ENCODE data around the gene WDFY4.

Gene WDFY4

DNA sequence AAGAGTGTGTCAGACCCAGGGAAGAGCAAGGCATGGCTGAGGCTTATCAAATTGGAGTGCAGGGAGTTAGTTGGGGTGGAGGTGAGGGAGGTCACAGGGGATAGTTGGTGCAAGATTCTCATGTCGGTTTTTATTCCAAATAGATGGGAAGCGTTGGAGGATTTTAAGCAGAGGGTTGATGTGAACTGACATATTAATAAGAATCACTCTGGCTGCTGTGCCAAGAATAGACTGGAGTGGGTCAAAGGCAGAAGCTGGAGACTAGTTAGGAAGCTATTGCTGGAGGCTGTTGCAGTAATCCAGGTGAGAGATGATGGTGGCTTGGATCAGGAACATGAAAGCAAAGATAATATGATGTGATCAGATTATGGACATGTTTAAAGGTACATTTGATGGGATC, 218.5 kb downstream of the WDFY4 start:
- peak in 18 of 42 donors; percentile 8 to 82 (median 36) for DNase-seq
- intact Hi-C loops (cut with DNase I) = no loop called here

DNA sequence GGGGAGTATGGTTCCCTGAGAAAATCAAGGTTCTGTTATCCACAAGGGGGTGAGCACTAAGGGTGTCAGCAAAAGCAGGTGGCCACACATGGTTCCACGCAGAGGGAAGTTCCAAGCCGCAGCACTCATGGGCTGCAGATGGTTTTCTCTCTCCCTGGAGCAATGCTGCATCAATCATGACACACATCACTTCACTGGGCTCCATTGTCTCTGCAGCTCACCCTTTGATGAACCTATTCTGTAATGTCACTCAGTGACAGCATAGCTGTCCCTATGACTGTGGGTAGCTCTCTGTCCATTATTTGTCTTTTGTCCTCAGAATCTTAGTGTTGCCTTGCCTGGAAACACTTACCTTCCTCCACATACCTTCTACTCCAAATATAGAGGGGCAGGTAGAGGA, 220.2 kb downstream of the WDFY4 start:
- DNase-seq = peak in 1 of 42 donors; percentile 18

DNA sequence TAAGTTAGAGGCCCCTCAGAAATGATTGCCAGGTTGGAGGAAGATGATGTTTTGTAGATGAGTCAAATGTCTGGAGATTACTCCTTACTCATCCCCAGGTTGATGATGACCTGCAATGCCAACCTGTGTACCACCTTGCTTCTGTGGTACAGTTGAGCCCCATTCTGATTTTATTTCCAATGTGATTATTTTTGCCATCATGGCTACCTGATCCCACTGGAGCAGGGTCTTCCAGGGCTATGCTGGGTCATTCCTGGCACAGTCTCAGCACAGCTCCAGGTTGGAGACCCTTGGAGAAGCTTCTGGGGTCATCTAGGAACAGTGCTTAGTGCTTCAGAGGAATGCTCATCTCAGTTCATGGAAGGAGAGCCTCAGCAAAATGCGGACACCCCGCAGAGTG, 220.6 kb downstream of the WDFY4 start:
- peak in 1 of 42 donors; percentile 31 for DNase-seq
- intact Hi-C loops (cut with DNase I) = no loop called here

More for the DNA sequence above, 220.2 kb downstream of the WDFY4 start:
- intact Hi-C loops (cut with DNase I) = no loop called here

DNA sequence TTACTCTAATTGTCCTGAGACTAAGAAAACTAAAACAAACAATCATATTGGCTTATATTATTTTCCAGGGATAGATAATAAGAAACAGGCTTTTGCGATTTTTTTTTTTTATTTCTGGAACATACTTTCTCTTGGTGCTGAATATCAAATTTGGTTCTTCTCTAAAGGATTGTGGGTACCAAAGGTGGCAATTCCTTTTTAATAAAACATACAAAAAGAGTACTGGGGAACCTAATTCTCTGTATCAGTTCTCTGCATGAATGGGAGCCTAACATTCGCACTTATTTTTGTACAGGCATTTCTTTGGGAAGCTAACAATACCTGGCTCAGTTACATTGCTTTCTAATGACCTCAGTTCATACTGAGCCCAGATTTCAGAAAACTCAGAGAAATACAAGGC, 222.2 kb downstream of the WDFY4 start:
- DNase-seq = no peak
- intact Hi-C loops (cut with DNase I) = no loop called here

DNA sequence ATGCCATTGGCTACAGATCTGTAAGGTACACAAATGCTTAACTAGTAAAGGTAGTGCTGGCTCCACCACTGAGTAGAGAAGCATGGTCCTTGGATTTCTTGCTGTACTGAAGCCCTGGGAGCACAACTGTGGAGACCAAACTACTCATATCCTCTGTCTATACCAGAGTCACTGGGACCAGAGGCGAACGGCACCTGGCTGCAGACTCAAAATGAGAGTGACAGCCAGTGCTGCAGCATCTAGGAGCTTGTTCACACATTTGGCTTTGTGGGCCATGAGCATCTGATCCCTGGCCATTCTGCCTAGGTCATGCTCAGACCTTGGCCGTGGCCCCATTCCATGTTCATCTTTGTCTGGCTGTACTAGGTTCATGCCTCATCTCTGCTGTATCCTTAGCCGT, 223.1 kb downstream of the WDFY4 start:
- intact Hi-C loops (cut with DNase I) = no loop called here
- peak in 1 of 42 donors; percentile 37 for DNase-seq

DNA sequence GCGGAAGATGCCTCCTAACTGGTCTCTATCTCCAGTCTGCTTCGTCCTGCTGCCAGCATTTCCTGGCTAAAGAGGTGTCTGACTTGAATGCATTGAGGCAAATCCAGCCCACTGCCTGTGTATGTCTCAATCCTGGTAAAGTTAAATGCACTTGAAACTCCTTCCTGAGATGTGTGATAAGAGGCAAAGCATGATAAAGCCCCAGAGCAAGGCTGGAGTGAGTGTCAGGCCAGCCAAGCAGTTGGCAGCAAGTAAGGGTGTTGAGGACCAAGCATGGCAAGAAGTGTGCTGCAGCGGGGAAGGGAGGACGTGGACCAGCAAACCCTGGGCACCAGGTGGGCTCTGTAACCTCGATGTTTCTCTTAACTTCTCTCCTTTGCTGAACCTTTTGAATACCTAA, 225.9 kb downstream of the WDFY4 start:
- intact Hi-C loops (cut with DNase I) = no loop called here
- DNase-seq = peak in 1 of 42 donors; percentile 32

DNA sequence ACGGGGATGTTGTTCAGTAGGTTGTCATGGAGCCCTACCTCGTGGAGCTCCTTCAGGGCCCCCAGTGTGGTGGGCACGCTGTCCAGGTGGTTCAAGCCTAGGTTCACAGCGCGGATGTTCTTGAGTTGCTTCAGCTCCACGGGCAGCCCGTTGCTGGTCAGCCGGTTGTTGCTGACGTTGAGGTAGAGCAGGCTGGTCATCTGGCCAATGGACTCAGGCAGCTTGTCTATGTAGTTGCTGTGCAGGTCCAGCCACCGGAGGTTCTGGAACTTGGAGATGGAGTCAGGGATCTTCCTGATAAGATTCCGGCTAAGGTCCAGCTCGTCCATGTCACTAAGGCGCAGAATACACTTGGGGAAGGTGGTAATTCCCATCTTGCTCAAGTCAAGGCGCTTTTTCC, 229.0 kb downstream of the WDFY4 start:
- intact Hi-C loops (cut with DNase I) = no loop called here
- peak in 1 of 42 donors; percentile 31 for DNase-seq

DNA sequence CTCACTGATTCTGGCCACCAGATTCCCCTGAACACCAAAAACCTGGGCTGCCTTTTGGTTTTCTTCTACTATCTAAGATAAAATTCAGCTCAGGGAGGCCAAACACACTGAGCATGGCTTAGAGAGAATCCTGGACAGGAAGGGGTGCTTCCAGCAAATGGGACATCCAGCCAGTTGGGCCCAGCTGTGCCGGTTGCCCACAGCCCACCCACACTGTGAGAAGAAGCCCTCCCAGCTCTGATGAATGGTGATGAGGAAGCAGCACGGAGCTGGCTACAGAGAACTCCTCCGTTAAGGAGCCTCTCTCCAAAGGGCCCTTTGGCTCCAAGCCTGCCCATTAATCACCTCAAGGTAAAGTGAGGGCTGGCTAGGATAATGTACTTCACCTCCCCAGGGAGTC, 239.1 kb downstream of the WDFY4 start:
- DNase-seq = peak in 3 of 42 donors; percentile 12 to 32 (median 19)

DNA sequence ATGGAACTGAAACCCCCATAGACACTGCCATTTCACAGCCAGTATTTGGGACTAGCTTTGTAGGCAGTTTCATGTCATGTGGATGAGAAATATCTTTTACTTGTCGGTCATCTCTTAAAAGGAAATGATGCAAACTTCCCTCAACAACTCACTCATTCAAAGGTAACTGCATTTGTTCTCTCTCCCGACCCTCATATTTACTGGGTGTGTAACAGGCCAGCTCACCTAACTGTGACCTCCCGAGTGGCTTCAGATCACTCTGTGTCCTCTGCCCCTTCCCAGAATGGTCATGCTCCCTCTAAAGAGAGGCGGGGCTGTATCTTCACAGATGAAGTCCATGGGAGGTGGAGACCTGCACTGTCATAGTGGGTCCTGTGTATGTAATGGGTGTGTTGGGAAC, 240.3 kb downstream of the WDFY4 start:
- peak in 2 of 42 donors; percentile 12 to 34 for DNase-seq
- intact Hi-C loops (cut with DNase I) = no loop called here

More for the DNA sequence above, 239.1 kb downstream of the WDFY4 start:
- intact Hi-C loops (cut with DNase I) = no loop called here

DNA sequence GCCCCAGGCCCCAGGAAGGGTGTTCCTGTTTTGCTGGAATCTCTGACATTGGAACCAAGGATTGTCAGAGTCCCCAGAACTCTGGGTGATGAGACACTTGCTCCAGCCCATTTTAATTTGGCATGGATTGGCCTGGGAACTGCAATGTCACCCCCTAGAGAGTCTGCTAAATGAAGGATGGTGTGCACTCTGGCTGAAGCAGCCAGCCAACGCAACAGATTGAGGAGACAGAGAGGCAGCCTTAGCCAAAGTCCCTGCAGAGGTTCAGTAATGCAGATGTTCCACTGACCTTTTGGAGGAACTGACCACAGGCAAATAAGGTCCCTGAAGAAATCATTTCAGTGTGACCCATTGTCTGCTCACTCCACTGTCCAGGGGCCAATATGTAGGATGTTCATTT, 241.6 kb downstream of the WDFY4 start:
- intact Hi-C loops (cut with DNase I) = no loop called here
- peak in 2 of 42 donors; percentile 2 to 14 for DNase-seq

DNA sequence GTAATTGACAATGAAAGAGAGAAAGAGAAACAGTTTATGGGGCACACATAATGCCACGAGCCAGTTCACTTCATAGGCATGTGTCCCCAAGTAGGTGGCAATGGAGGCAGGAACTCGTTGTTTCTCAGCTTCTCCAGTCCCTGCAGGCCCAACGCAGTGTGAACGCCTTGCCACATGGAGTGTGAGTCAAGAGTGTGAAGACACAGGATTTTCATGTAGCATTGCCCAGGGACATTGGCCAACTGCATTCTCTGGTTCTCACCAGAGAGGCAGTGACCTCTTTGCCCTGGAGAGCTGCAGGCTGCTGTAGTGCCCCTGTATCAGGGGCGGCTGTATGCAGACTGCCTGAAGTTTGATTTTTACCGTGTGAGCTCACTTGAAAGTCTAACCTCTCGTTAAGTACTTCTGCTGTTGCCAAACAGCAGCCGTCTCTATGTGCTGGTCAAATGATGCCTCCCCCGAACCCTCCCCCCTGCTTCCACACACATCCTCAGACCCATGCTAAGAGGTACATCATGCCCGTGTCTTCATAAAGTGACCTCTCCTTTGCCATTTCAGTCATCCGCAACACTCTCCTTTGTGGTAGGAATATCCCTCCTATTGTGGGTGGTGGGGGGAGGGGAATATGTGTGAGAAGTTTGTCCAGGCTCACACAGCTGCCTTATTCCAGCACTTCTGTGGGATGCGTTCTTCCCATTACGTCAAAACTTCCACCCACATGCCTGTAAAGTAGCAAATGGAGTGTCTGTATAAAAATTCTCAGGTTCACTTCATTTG, 242.3 kb downstream of the WDFY4 start:
- intact Hi-C loops (cut with DNase I) = no loop called here
- peak in 3 of 42 donors; percentile 9 to 36 (median 18) for DNase-seq

DNA sequence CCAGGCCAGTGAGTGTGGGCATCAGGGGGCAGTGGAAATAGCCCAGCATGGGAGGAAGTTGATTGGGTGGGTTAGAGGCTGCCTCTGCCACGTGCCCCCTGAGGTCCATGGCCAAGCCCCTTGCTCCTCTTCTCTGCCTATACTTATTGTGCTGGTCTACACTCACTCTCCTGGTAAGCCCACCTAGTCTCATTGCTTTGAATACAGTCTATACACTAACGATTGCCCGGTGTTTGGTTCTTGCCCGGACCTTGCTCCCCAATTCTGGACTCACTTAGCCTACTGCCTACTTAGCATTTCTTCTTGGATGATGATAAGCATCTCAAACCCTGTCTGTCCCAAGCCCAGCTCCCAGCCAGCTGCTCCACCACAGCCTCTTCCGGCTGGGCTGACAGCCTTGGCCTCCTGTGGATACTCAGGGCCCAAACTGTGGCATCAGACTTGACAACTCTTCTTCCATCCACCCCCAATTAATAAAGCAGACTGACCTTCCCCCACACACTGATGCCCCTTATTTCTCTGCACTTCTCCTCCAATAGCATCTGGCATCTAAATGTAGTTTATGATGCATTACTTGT, 244.8 kb downstream of the WDFY4 start:
- intact Hi-C loops (cut with DNase I) = no loop called here

DNA sequence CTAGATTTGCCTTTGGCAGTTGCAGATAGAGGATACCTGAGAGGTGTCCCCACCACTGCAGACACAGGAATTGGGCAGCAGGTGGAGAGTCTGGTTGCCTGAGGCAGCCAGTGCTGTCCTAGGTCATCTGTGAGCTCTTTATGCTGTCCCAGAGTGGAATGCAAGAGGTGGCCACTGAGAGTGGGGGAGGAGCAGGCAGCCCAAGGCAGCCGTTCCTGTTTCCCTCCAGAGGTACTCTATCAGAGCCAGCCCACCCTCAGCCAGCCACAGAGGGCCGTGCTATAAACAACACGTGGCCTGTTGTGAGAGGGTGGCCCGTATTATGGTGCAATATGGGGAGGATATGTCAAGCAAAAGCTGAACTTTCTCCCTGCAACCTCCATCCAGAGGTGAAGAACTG, 246.5 kb downstream of the WDFY4 start:
- DNase-seq = peak in 3 of 42 donors; percentile 16 to 34 (median 20)
- intact Hi-C loops (cut with DNase I) = no loop called here

More for the DNA sequence above, 244.8 kb downstream of the WDFY4 start:
- peak in 3 of 42 donors; percentile 7 to 24 (median 8) for DNase-seq

DNA sequence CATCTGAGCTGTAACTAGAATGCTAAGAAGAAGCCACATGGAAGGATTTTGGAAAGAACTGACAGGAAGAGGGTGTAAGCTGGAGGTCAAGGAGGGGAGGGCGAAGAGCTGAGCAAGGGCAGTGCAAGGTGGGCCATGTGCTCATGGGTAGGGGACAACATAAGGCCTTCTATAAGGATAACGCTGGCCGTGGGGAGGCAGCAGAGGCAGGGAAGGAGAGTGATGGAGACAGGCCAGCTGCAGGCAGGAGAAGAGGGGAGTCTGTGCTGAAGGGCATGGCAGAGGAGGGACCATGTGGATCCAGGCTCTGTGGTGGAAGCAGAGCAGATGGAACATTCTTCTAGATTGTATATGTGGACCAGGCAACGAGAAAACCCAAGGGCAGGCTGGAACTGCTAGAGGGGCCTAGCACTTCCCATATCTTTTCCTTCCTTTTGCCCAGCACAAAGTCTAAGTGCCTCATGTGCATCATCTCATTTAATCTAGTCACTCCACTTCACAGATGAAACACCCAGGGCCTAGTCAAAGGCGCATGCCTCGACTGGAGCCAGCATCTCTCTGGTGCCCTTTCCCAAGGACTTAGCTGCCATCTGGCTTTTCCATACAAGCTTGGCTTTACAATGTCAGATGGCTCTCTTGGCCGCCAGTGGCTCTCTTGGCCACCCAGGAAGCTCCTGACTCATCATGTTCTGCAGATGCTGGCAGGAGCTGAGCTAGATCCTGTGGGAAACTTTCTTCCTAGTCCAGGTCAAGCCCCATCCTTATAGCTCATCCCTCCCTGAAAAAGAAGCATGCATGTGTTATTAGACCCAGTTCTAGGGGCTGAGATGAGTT, 248.4 kb downstream of the WDFY4 start:
- peak in 3 of 42 donors; percentile 13 to 24 (median 15) for DNase-seq
- intact Hi-C loops (cut with DNase I) = no loop called here

DNA sequence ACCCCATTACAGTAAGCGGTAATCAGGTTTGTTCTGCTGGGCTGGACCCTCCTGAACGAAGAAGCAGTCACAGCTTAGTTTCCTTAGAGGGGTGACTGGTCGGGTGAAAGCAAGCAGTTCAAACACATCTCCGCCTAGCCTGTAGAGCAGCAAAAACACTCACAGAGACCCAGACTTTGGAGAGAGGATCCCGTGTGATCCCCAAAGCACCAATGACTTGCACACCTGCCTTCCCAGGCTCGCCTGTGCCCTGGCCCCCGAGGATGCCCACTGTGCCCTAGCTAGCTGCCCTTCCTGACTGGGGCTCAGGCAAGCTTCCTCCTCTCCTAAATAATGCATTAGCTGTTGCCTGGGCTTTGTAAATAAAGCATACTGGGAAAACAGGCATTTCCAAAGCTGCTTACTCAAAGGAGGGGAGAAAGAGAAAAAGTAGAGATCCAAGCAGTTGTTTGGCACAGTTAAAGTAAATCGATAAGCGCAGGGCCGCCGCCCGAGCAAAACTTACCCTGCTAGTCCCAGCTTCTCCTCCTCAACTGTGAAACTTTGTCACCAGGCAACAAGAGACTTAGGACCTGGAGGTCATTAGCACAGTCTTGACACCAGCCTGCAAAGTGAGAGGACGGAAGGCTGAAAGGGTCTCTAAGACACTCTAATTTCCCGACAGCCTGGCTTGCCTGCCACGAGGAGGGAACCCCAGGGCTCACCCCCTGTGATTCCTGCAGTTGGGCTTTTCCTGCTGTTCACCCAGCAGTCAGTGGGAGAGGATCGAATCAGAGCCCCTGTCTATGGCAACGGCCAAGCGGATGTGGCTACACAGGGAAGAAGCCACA, 250.2 kb downstream of the WDFY4 start:
- peak in 2 of 42 donors; percentile 2 to 4 for DNase-seq
- intact Hi-C loops (cut with DNase I) = no loop called here

DNA sequence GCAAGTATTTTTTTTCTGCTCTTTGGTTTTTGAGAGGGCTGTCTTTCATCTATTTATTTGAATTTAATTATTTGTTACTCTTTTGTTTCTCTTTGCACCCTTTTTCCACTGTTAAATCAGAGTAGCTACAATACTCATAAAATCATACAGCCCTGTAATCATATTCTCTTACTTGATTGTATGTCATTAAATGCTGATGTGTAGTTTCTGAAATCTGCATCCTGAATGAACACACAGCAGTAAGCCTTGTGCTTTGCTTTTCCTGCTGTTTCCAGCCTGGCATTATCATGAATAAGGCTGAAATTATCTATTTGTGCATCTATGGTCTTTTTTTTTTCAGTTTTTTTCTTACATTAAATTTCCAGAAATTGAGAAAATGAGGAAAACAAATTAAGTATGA, 250.9 kb downstream of the WDFY4 start:
- DNase-seq = peak in 1 of 42 donors; percentile 9
- intact Hi-C loops (cut with DNase I) = no loop called here

DNA sequence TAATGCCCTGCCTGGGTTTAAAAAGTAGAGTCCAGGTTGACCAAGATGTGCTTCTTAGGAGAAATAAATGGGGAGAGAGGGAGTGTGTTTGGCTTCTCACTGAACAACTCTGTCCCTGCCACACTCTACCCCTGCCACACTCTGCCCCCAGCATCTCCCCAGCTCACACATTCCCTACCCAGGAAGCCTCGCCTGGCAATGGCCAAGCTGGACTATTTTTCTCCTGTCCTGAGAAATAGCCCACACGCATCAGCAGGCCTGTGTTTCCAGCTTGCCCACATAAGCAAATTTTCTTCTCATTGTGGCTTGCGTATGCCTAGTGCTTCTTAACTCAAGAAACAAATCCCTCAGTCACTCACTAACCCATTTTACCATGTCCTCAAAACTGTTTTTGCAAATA, 253.1 kb downstream of the WDFY4 start:
- intact Hi-C loops (cut with DNase I) = no loop called here
- peak in 2 of 42 donors; percentile 5 to 17 for DNase-seq

DNA sequence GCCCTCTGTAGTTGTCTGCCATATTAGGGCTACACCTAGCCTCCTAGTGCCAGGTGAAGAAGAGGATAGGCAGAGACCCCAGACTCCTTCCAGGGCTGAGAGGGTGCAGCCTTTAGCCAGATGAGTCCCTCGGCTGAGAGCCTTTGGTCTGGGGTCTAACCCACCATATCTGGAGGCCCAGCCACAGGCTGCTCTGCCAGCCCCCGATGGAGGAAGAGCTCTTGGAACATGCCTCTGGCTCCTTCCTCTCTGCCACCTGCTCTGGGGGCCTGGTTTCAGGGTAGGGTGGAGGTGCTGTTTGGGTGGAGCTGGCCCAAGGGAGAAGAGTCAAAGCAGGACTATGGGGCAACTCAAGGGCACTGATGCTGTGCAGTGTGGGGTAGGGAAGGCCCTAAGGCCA, 253.6 kb downstream of the WDFY4 start:
- DNase-seq = peak in 2 of 42 donors; percentile 7 to 18
- intact Hi-C loops (cut with DNase I) = no loop called here
